Dendritic cell treated with granulocyte-macrophage colony-stimulating factor and Interleukin-4, amounts not matched to agents 40 ng/mL and 50 ng/mL, for 4 days (primary cell): ENCODE data around the gene TCF15.

Source experiments
- H3K27ac Mint-ChIP-seq: one replicate; pipeline ENCODE4 v1.8.0; 2022; ENCODE audit warnings: mild to moderate bottlenecking, mixed read lengths
- H3K27me3 Mint-ChIP-seq: one replicate; pipeline ENCODE4 v1.8.0; 2022; ENCODE audit warnings: mild to moderate bottlenecking, mixed read lengths
- H3K36me3 Mint-ChIP-seq: one replicate; pipeline ENCODE4 v1.8.0; 2022; ENCODE audit warnings: low read depth, mixed read lengths
- H3K4me1 Mint-ChIP-seq: one replicate; pipeline ENCODE4 v1.8.0; 2022; ENCODE audit warnings: low read depth, mixed read lengths
- H3K4me3 Mint-ChIP-seq: one replicate; pipeline ENCODE4 v1.8.0; 2022; ENCODE audit warnings: mild to moderate bottlenecking, moderate library complexity, mixed read lengths
- H3K9me3 Mint-ChIP-seq: one replicate; pipeline ENCODE4 v1.8.0; 2022; ENCODE audit warnings: mixed read lengths
- intact Hi-C: fragments of 100-400 bp; cut with micrococcal nuclease; formaldehyde crosslinking; loops from one replicate; pipeline ENCODE4 v1.15.0; 2022

The TCF15 gene

GRCh38 chr20:572727-573126 lies 37.4 kb downstream of the TCF15 start:
- no peak overlapping the region for H3K4me3 Mint-ChIP-seq
- H3K36me3 Mint-ChIP-seq: no peaks in the 10 kb centered on the region
- peaks cover 5% of the 10 kb centered on the region for H3K4me1 Mint-ChIP-seq
- H3K27ac Mint-ChIP-seq: no peak overlapping the region
- H3K9me3 Mint-ChIP-seq: no peaks in the 10 kb centered on the region
- peaks cover 50% of the 10 kb centered on the region for H3K27me3 Mint-ChIP-seq
- intact Hi-C loops: no loop called here

GRCh38 chr20:571754-572441 lies 38.2 kb downstream of the TCF15 start:
- H3K4me1 Mint-ChIP-seq: peaks cover under 1% of the 10 kb centered on the region
- intact Hi-C loops: no loop called here
- no peaks in the 10 kb centered on the region for H3K36me3 Mint-ChIP-seq
- H3K9me3 Mint-ChIP-seq: no peaks in the 10 kb centered on the region
- H3K4me3 Mint-ChIP-seq: no peak overlapping the region
- H3K27me3 Mint-ChIP-seq: peaks cover 58% of the 10 kb centered on the region
- H3K27ac Mint-ChIP-seq: no peak overlapping the region

GRCh38 chr20:568673-569415 lies 41.3 kb downstream of the TCF15 start:
- Mint-ChIP-seq H3K9me3 (no peaks in the 10 kb centered on the region), H3K4me1 (no peaks in the 10 kb centered on the region), H3K27me3 (peaks cover 49% of the 10 kb centered on the region), H3K36me3 (no peaks in the 10 kb centered on the region), H3K4me3 (no peak overlapping the region), H3K27ac (no peak overlapping the region)
- intact Hi-C loops: no loop called here

DNA sequence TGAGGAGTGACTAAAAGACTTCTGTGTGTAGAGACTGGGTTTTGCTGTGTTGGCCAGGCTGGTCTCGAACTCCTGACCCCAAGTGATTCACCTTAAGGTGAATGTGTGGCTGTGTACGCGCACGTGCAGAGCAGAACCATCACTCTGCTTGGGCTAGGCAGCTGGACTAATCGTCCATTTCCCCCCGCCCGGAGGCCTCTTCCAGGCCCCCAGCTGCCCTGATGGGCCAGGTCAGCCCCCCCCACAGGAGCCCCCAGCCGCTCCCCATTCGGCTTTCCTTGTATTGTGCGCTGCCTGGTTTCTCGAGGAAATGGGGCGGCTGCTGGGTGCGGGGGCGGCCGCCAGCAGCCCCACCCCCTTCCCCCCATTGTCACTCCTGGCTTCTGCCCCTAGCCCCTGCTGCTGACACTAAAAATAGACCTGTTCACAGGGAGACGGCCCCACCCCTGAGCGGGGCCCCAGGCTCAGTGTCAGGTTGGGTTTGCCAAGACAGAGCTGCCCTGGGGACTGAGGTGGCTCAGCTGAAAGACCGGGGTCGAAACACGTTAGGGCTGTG lies 41.9 kb downstream of the TCF15 start:
- Mint-ChIP-seq H3K4me1 (no peaks in the 10 kb centered on the region), H3K36me3 (no peaks in the 10 kb centered on the region), H3K27ac (no peak overlapping the region), H3K4me3 (no peak overlapping the region), H3K27me3 (peaks cover 43% of the 10 kb centered on the region), H3K9me3 (no peaks in the 10 kb centered on the region)
- intact Hi-C loops: no loop called here

GRCh38 chr20:564192-564591 lies 45.9 kb downstream of the TCF15 start:
- no peaks in the 10 kb centered on the region for H3K36me3 Mint-ChIP-seq
- intact Hi-C loops: no loop called here
- H3K27me3 Mint-ChIP-seq: peaks cover 44% of the 10 kb centered on the region
- H3K4me3 Mint-ChIP-seq: no peak overlapping the region
- H3K27ac Mint-ChIP-seq: no peak overlapping the region
- no peaks in the 10 kb centered on the region for H3K4me1 Mint-ChIP-seq
- no peaks in the 10 kb centered on the region for H3K9me3 Mint-ChIP-seq

DNA sequence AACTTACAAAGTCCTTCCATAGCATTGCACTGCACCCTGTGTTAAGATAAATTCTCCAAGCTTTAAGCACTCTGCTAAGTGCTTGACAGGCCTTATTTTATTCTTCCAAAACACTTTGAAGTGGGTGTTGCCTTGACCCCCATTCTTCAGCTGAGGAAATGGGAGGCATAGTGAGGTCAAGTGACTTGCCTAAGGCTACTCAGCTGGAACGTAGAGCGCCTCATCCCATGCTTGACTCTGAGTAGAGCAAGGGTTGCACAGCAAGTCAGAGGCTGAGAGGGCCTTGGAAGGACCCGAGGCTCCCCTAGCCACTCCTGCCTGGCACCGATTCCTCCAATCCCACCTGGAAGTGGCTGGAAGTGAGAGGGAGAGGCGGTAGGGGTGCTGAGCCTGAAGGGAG lies 46.9 kb downstream of the TCF15 start:
- no peak overlapping the region for H3K4me3 Mint-ChIP-seq
- no peak overlapping the region for H3K27ac Mint-ChIP-seq
- intact Hi-C loops: no loop called here
- H3K27me3 Mint-ChIP-seq: peaks cover 34% of the 10 kb centered on the region
- no peaks in the 10 kb centered on the region for H3K4me1 Mint-ChIP-seq
- no peaks in the 10 kb centered on the region for H3K36me3 Mint-ChIP-seq
- no peaks in the 10 kb centered on the region for H3K9me3 Mint-ChIP-seq

DNA sequence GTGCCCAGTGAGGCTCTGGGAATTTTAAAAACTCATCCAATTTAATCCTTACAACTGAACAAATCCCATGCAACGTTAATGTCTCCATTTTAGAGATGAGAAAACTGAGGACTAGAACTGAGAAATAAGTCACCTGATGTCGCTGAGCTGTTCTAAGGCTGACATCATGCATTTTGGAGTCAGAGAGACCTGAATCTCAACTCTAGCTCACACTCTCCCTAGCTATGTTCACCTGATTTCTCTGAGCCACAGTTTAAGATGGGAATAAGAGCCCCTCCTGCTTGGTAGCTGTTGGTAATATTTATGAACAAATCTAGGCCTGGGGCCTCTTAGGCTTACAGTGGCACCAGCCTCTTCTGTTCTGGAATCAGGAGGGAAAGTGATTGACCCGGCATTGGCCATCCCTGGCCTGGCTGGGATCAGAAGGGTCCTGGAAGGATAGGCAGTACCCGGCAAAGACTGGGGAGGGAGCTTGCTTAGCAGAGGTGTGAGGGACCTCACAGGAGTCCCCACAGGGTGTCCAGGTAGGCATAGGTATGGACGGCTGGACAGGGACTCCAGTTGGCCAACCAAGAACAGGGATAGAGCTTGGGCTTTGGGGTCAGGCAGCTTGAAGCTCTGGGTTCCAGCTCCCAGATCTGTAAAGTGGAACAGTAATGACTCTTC lies 47.7 kb downstream of the TCF15 start:
- Mint-ChIP-seq H3K27ac (no peak overlapping the region), H3K4me1 (no peaks in the 10 kb centered on the region), H3K4me3 (no peak overlapping the region), H3K36me3 (no peaks in the 10 kb centered on the region), H3K27me3 (peaks cover 26% of the 10 kb centered on the region), H3K9me3 (no peaks in the 10 kb centered on the region)
- intact Hi-C loops: loop anchor here (1.0 kb wide), 2 partner anchors 83 to 166 kb away; no protein-coding TSS in a partner anchor

- H3K27me3 Mint-ChIP-seq: peaks cover 22% of the 10 kb centered on the region
- H3K4me1 Mint-ChIP-seq: no peaks in the 10 kb centered on the region
- intact Hi-C loops: loop anchor here (1.0 kb wide), 4 partner anchors 84 to 178 kb away; no protein-coding TSS in a partner anchor
- H3K36me3 Mint-ChIP-seq: no peaks in the 10 kb centered on the region
- H3K27ac Mint-ChIP-seq: no peak overlapping the region
- H3K9me3 Mint-ChIP-seq: no peaks in the 10 kb centered on the region
- no peak overlapping the region for H3K4me3 Mint-ChIP-seq
Measured at GRCh38 chr20:561437-562231, 48.5 kb downstream of the TCF15 start.

DNA sequence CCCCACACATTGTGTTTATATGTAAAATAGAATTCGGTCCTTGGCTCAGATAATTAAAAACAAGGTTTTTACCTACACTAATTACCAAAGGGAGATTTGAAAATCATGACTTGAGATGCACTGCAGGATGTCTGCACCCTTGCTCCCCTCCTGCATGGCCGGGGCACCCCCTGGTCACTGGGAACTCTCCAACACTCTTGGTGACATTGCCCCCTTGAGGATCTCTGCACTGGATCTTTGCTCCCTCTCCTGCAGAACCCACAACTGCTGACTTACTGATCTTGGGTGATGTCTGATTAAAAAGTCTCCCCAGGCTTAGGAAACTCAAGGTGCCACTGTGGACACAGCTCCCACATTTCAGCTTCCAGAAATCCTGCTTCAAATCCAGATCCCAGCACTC lies 49.4 kb downstream of the TCF15 start:
- intact Hi-C loops: loop anchor here (1.0 kb wide), 2 partner anchors 107 to 179 kb away; no protein-coding TSS in a partner anchor
- H3K27me3 Mint-ChIP-seq: peaks cover 26% of the 10 kb centered on the region
- no peaks in the 10 kb centered on the region for H3K9me3 Mint-ChIP-seq
- H3K4me3 Mint-ChIP-seq: no peak overlapping the region
- H3K36me3 Mint-ChIP-seq: no peaks in the 10 kb centered on the region
- H3K4me1 Mint-ChIP-seq: no peaks in the 10 kb centered on the region
- no peak overlapping the region for H3K27ac Mint-ChIP-seq

DNA sequence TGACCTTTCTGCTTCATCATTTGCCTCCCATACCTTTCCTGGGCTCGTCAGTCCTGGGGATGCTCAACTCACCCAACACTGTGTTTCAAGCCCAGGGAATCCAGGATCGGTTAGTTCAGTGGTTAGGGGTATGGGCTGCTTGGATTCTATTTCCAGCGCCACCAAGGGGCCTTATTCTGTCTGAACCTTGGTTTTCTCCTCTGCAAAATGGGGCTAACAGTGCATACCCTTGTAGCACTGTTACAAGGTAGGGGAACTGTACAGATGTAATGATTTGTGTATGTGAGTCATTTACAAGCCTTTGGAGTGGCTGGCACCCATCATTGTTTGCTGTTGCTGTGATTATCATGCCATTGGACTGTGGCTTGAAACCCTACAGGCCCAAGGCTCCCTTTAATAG lies 52.0 kb downstream of the TCF15 start:
- intact Hi-C loops: no loop called here
- no peaks in the 10 kb centered on the region for H3K4me1 Mint-ChIP-seq
- H3K27me3 Mint-ChIP-seq: peaks cover 34% of the 10 kb centered on the region
- H3K4me3 Mint-ChIP-seq: no peak overlapping the region
- no peaks in the 10 kb centered on the region for H3K36me3 Mint-ChIP-seq
- no peak overlapping the region for H3K27ac Mint-ChIP-seq
- no peaks in the 10 kb centered on the region for H3K9me3 Mint-ChIP-seq

DNA sequence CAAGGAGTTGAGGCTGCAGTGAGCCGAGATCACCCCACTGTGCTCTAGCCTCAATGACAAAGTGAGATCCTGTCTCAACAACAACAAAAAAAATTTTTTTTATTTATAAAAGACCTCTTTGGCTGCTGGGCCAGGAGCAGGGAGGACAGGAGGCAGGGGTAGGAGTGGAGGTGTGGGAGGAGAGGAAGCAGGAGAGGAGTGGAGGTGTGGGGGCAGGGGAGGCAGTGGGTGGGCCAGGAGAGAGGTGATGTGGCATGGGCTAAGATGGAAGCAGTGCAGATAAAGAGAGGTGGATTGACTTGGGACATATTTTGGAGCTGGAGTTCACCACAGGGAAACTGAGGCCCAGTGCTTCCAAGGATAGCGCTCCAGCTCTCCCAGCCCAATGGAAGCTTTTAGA lies 53.1 kb downstream of the TCF15 start:
- no peaks in the 10 kb centered on the region for H3K36me3 Mint-ChIP-seq
- H3K4me1 Mint-ChIP-seq: no peaks in the 10 kb centered on the region
- intact Hi-C loops: no loop called here
- no peak overlapping the region for H3K4me3 Mint-ChIP-seq
- H3K9me3 Mint-ChIP-seq: no peaks in the 10 kb centered on the region
- no peak overlapping the region for H3K27ac Mint-ChIP-seq
- peaks cover 37% of the 10 kb centered on the region for H3K27me3 Mint-ChIP-seq

- peaks cover 37% of the 10 kb centered on the region for H3K27me3 Mint-ChIP-seq
- no peak overlapping the region for H3K27ac Mint-ChIP-seq
- H3K4me1 Mint-ChIP-seq: no peaks in the 10 kb centered on the region
- H3K9me3 Mint-ChIP-seq: no peaks in the 10 kb centered on the region
- no peak overlapping the region for H3K4me3 Mint-ChIP-seq
- intact Hi-C loops: no loop called here
- no peaks in the 10 kb centered on the region for H3K36me3 Mint-ChIP-seq
Measured at GRCh38 chr20:555976-556385, 54.1 kb downstream of the TCF15 start.
